Liver (tissue), 9 donors: ENCODE data around the gene SNCB. TPM values are rescaled to one million over a fixed set of nuclear protein-coding genes. Genes with fewer than 3 reads are reported as not detected.

ENCODE experiments used
- DNase-seq: peaks from one replicate; pipeline ENCODE4 v3.0.0-alpha.2; 2017; ENCODE audit warnings: low spot score
- H3K27ac ChIP-seq, 2 donors: one replicate each; pipeline ENCODE4 v1.7.0; 2013; ENCODE audit warnings: inconsistent platforms in 2 of 2, low read length in 2 of 2, control low read depth in 1 of 2, low read depth in 1 of 2, mild to moderate bottlenecking in 1 of 2
- H3K27me3 ChIP-seq, 4 donors: one replicate each; pipeline versions ENCODE4 v1.6.1 to v1.7.0; 2013; ENCODE audit warnings: low read length in 3 of 4, inconsistent platforms in 1 of 4, mild to moderate bottlenecking in 1 of 4, moderate library complexity in 1 of 4; ENCODE audit not compliant: control insufficient read depth in 4 of 4, insufficient read depth in 4 of 4
- H3K36me3 ChIP-seq, 4 donors: one replicate each; pipeline versions ENCODE4 v1.6.1 to v1.7.0; 2013; ENCODE audit warnings: low read length in 3 of 4, mild to moderate bottlenecking in 3 of 4, low read depth in 1 of 4, moderate library complexity in 1 of 4; ENCODE audit not compliant: control insufficient read depth in 4 of 4, insufficient read depth in 3 of 4
- H3K4me1 ChIP-seq, 4 donors: one replicate each; pipeline versions ENCODE4 v1.6.1 to v1.7.0; 2013; ENCODE audit warnings: low read length in 3 of 4, mild to moderate bottlenecking in 3 of 4, moderate library complexity in 1 of 4; ENCODE audit not compliant: control insufficient read depth in 4 of 4, insufficient read depth in 4 of 4
- H3K4me3 ChIP-seq, 3 donors: one replicate each; pipeline versions ENCODE4 v1.6.1 to v1.7.0; 2013; ENCODE audit warnings: low read length in 3 of 3, control low read depth in 1 of 3, low read depth in 1 of 3, mild to moderate bottlenecking in 1 of 3
- H3K9ac ChIP-seq, 2 donors: one replicate each; pipeline ENCODE4 v1.7.0; 2013; ENCODE audit warnings: low read length in 2 of 2, mild to moderate bottlenecking in 2 of 2, moderate library complexity in 2 of 2, control low read depth in 1 of 2, low read depth in 1 of 2
- H3K9me3 ChIP-seq, 4 donors: one replicate each; pipeline versions ENCODE4 v1.6.1 to v1.7.0; 2013; ENCODE audit warnings: low read length in 3 of 4; ENCODE audit not compliant: control insufficient read depth in 4 of 4
- ATF3 ChIP-seq: IDR thresholded peaks from 2 replicates; pipeline ENCODE4 v1.6.1; 2016; ENCODE audit warnings: antibody characterized with exemption
- CTCF ChIP-seq: fragments of 150-350 bp; IDR thresholded peaks from 2 replicates; pipeline ENCODE4 v1.5.1; 2017; ENCODE audit warnings: improper control_type of control experiment, low read depth, low read length; ENCODE audit not compliant: missing input control
- EGR1 ChIP-seq, 2 donors: IDR thresholded peaks; 2 replicates each; pipeline ENCODE4 v1.6.1; 2016 to 2018; ENCODE audit warnings: antibody characterized with exemption in 2 of 2, low read depth in 2 of 2
- FOXA1 ChIP-seq: IDR thresholded peaks from 2 replicates; pipeline ENCODE4 v1.6.1; 2016; ENCODE audit warnings: antibody characterized with exemption
- FOXA2 ChIP-seq: IDR thresholded peaks from 2 replicates; pipeline ENCODE4 v1.6.1; 2016; ENCODE audit warnings: antibody characterized with exemption
- GABPA ChIP-seq, 2 donors: IDR thresholded peaks in 1 of 2; conservative IDR thresholded peaks in 1 of 2; 2 replicates each; pipeline ENCODE4 v1.6.1; 2016; ENCODE audit warnings: antibody characterized with exemption in 2 of 2, mild to moderate bottlenecking in 1 of 2, moderate library complexity in 1 of 2
- HNF4A ChIP-seq, 2 donors: conservative IDR thresholded peaks; 2 replicates each; pipeline ENCODE4 v1.6.1; 2016; ENCODE audit warnings: antibody characterized with exemption in 2 of 2, mild to moderate bottlenecking in 2 of 2
- HNF4G ChIP-seq: IDR thresholded peaks from 2 replicates; pipeline ENCODE4 v1.6.1; 2016; ENCODE audit warnings: antibody characterized with exemption
- JUND ChIP-seq, 2 donors: IDR thresholded peaks; 2 replicates each; pipeline ENCODE4 v1.6.1; 2016; ENCODE audit warnings: antibody characterized with exemption in 2 of 2
- MAX ChIP-seq: IDR thresholded peaks from 2 replicates; pipeline ENCODE4 v1.6.1; 2016; ENCODE audit warnings: antibody characterized with exemption
- NR2F2 ChIP-seq: IDR thresholded peaks from 2 replicates; pipeline ENCODE4 v1.6.1; 2016; ENCODE audit warnings: antibody characterized with exemption
- REST ChIP-seq: IDR thresholded peaks from 2 replicates; pipeline ENCODE4 v1.6.1; 2016; ENCODE audit warnings: antibody characterized with exemption, mild to moderate bottlenecking
- RXRA ChIP-seq, 2 donors: IDR thresholded peaks; 2 replicates each; pipeline ENCODE4 v1.6.1; 2017 to 2018; ENCODE audit warnings: antibody characterized with exemption in 2 of 2, mild to moderate bottlenecking in 1 of 2
- SP1 ChIP-seq: IDR thresholded peaks from 2 replicates; pipeline ENCODE4 v1.6.1; 2018; ENCODE audit warnings: antibody characterized with exemption, mild to moderate bottlenecking
- TAF1 ChIP-seq: conservative IDR thresholded peaks from 2 replicates; pipeline ENCODE4 v1.6.1; 2016; ENCODE audit warnings: antibody characterized with exemption, mild to moderate bottlenecking
- YY1 ChIP-seq: IDR thresholded peaks from 2 replicates; pipeline ENCODE4 v1.6.1; 2016; ENCODE audit warnings: antibody characterized with exemption, mild to moderate bottlenecking
- WGBS: extraction: QIAGEN DNeasy Blood & Tissue Kit; methylation state at CpG from one replicate; pipeline ENCODE4 v1.1.7; 2013; 5-methylcytosine and 5-hydroxymethylcytosine counted together
- polyA plus RNA-seq, 2 donors: library from polyadenylated mRNA; stranded (reverse) in 1 of 2; unstranded in 1 of 2; fragments of 200-250 nt in 1 of 2; fragments of >200 nt in 1 of 2; fragmentation: Nextera tagmentation in 1 of 2; extraction: Ambion mirVana in 1 of 2; gene quantifications; one replicate each; pipeline versions ENCODE4 v1.2.1 to v1.2.3, GENCODE V29; 2013 to 2015
- total RNA-seq, 2 donors: library from RNA; depleted of rRNA; stranded (reverse); fragments of >200 nt; gene quantifications; one replicate each; pipeline ENCODE4 v1.2.3, GENCODE V29; 2014
- donor health status: healthy.
- donor health status: healthy.
- donor health status: healthy.
- donor health status: healthy.
- donor health status: healthy.

Gene SNCB
- total and polyA plus RNA-seq, 4 donors = not detected

GRCh38 chr5:176662371-176663333, 32.3 kb upstream of the SNCB start:
- no peak overlapping the region for H3K27ac ChIP-seq
- H3K4me1 ChIP-seq = peaks cover 2 to 26% (median 20%) of the 10 kb centered on the region in 4 donors
- WGBS = 91% methylated on average over 21 of the region's 21 CpGs
- DNase-seq = no peak
- no peaks in the 10 kb centered on the region for H3K36me3 ChIP-seq
- no peaks in the 10 kb centered on the region for H3K27me3 ChIP-seq
- TF ChIP-seq YY1 = no peak
- TF ChIP-seq MAX = no peak
- no peak for TF ChIP-seq SP1
- TF ChIP-seq ATF3 = no peak
- TF ChIP-seq NR2F2 = no peak
- TF ChIP-seq HNF4A (conservative IDR thresholded peaks at IDR 0.05) = no peak
- TF ChIP-seq FOXA1 = no peak
- TF ChIP-seq FOXA2 = no peak
- no peak for TF ChIP-seq JUND (IDR thresholded peaks at IDR 0.05)
- no peak for TF ChIP-seq REST
- no peak for TF ChIP-seq CTCF
- TF ChIP-seq EGR1 (IDR thresholded peaks at IDR 0.05; ENCODE audit: low read depth in 2 of 2) = no peak
- H3K9me3 ChIP-seq = no peaks in the 10 kb centered on the region
- no peak overlapping the region for H3K4me3 ChIP-seq
- H3K9ac ChIP-seq = no peak overlapping the region

- Histone ChIP-seq H3K36me3 (no peaks in the 10 kb centered on the region), H3K27me3 (no peaks in the 10 kb centered on the region), H3K9ac (no peak overlapping the region), H3K4me1 (peaks cover 2 to 26% (median 20%) of the 10 kb centered on the region in 4 donors), H3K9me3 (no peaks in the 10 kb centered on the region), H3K27ac (no peak overlapping the region), H3K4me3 (no peak overlapping the region)
- 80% methylated on average over 10 of the region's 10 CpGs for WGBS
- no peak for DNase-seq
- TF ChIP-seq ATF3 (no peak), HNF4A (conservative IDR thresholded peaks at IDR 0.05) (no peak), MAX (no peak), GABPA (IDR thresholded peaks at IDR 0.05 in 1 of 2, conservative IDR thresholded peaks at IDR 0.05 in 1 of 2) (no peak), SP1 (no peak), NR2F2 (no peak), FOXA1 (no peak), REST (no peak), HNF4G (no peak), TAF1 (no peak), YY1 (no peak), RXRA (IDR thresholded peaks at IDR 0.05) (no peak), FOXA2 (no peak), CTCF (no peak)
Measured at GRCh38 chr5:176661676-176662075, 31.3 kb upstream of the SNCB start.
